ENCODE data around the gene DHRSX. TPM values are rescaled to one million over a fixed set of nuclear protein-coding genes. Genes with fewer than 3 reads are reported as not detected.

Gene DHRSX
- total RNA-seq, 3 donors from 2014 or later (not counting 1 experiment from before 2014, with no cell fraction given) = 21.5 to 26.1 (median 22.9) TPM

GRCh38 chrX:2387614-2388239 lies 113.0 kb downstream of the DHRSX start:
- Histone ChIP-seq H3K4me1 (ENCODE audit: control insufficient read depth, insufficient read depth, low read length) (no peaks in the 10 kb centered on the region), H3K27ac (ENCODE audit: low read length) (no peak overlapping the region), H3K4me3 (ENCODE audit: low read length) (no peak overlapping the region), H3K9me3 (ENCODE audit: control insufficient read depth, insufficient read depth, low read length) (peaks cover 6% of the 10 kb centered on the region), H3K27me3 (ENCODE audit: control insufficient read depth, insufficient read depth, low read length) (no peaks in the 10 kb centered on the region), H3K36me3 (ENCODE audit: control insufficient read depth, insufficient read depth, low read length) (peaks cover 5% of the 10 kb centered on the region)
- Mint-ChIP-seq H3K27ac (no peak overlapping the region), H3K27me3 (ENCODE audit: low read depth in 2 of 2) (no peaks in the 10 kb centered on the region), H3K36me3 (peaks cover 17% of the 10 kb centered on the region), H3K4me3 (no peak overlapping the region), H3K4me1 (peaks cover 0 to 4% of the 10 kb centered on the region in 2 donors), H3K9me3 (peaks cover 0 to 4% of the 10 kb centered on the region in 2 donors)
- ATAC-seq = no peak
- intact Hi-C loops (cut with micrococcal nuclease) = no loop called here
- 66% methylated on average over 5 of the region's 6 CpGs for WGBS (ENCODE audit: insufficient coverage)
- DNase-seq = no peak
- TF ChIP-seq CTCF (IDR thresholded peaks at IDR 0.05) = no peak

GRCh38 chrX:2385224-2385623 lies 115.6 kb downstream of the DHRSX start:
- peaks cover 0 to 4% of the 10 kb centered on the region in 2 donors for H3K4me1 Mint-ChIP-seq
- H3K27ac Mint-ChIP-seq = no peak overlapping the region
- H3K4me1 ChIP-seq (ENCODE audit: control insufficient read depth, insufficient read depth, low read length) = no peaks in the 10 kb centered on the region
- H3K27me3 Mint-ChIP-seq (ENCODE audit: low read depth in 2 of 2) = no peaks in the 10 kb centered on the region
- TF ChIP-seq CTCF (IDR thresholded peaks at IDR 0.05) = no peak
- H3K9me3 Mint-ChIP-seq = no peaks in the 10 kb centered on the region
- H3K27me3 ChIP-seq (ENCODE audit: control insufficient read depth, insufficient read depth, low read length) = no peaks in the 10 kb centered on the region
- ATAC-seq (no peak), DNase-seq (no peak)
- H3K27ac ChIP-seq (ENCODE audit: low read length) = no peak overlapping the region
- H3K36me3 ChIP-seq (ENCODE audit: control insufficient read depth, insufficient read depth, low read length) = no peaks in the 10 kb centered on the region
- 100% methylated on average over 2 of the region's 3 CpGs for WGBS (ENCODE audit: insufficient coverage)
- H3K9me3 ChIP-seq (ENCODE audit: control insufficient read depth, insufficient read depth, low read length) = no peaks in the 10 kb centered on the region
- peaks cover 6% of the 10 kb centered on the region for H3K36me3 Mint-ChIP-seq
- H3K4me3 Mint-ChIP-seq = no peak overlapping the region
- intact Hi-C loops (cut with micrococcal nuclease) = no loop called here
- no peak overlapping the region for H3K4me3 ChIP-seq (ENCODE audit: low read length)

GRCh38 chrX:2384486-2384885 lies 116.3 kb downstream of the DHRSX start:
- peaks cover 6% of the 10 kb centered on the region for H3K36me3 Mint-ChIP-seq
- intact Hi-C loops (cut with micrococcal nuclease) = no loop called here
- peaks cover 0 to 4% of the 10 kb centered on the region in 2 donors for H3K4me1 Mint-ChIP-seq
- no peak overlapping the region for H3K4me3 ChIP-seq (ENCODE audit: low read length)
- no peak for DNase-seq
- no peaks in the 10 kb centered on the region for H3K36me3 ChIP-seq (ENCODE audit: control insufficient read depth, insufficient read depth, low read length)
- no peaks in the 10 kb centered on the region for H3K4me1 ChIP-seq (ENCODE audit: control insufficient read depth, insufficient read depth, low read length)
- WGBS (ENCODE audit: insufficient coverage) = 94% methylated on average over 2 of the region's 4 CpGs
- H3K27ac ChIP-seq (ENCODE audit: low read length) = no peak overlapping the region
- no peak overlapping the region for H3K27ac Mint-ChIP-seq
- no peak for ATAC-seq
- H3K27me3 Mint-ChIP-seq (ENCODE audit: low read depth in 2 of 2) = no peaks in the 10 kb centered on the region
- H3K27me3 ChIP-seq (ENCODE audit: control insufficient read depth, insufficient read depth, low read length) = no peaks in the 10 kb centered on the region
- H3K9me3 Mint-ChIP-seq = no peaks in the 10 kb centered on the region
- no peak for TF ChIP-seq CTCF (IDR thresholded peaks at IDR 0.05)
- no peaks in the 10 kb centered on the region for H3K9me3 ChIP-seq (ENCODE audit: control insufficient read depth, insufficient read depth, low read length)
- no peak overlapping the region for H3K4me3 Mint-ChIP-seq

GRCh38 chrX:2383735-2384134 lies 117.0 kb downstream of the DHRSX start:
- Histone ChIP-seq H3K9me3 (ENCODE audit: control insufficient read depth, insufficient read depth, low read length) (no peaks in the 10 kb centered on the region), H3K36me3 (ENCODE audit: control insufficient read depth, insufficient read depth, low read length) (no peaks in the 10 kb centered on the region), H3K4me3 (ENCODE audit: low read length) (no peak overlapping the region), H3K27me3 (ENCODE audit: control insufficient read depth, insufficient read depth, low read length) (no peaks in the 10 kb centered on the region), H3K4me1 (ENCODE audit: control insufficient read depth, insufficient read depth, low read length) (no peaks in the 10 kb centered on the region), H3K27ac (ENCODE audit: low read length) (no peak overlapping the region)
- no peaks in the 10 kb centered on the region for H3K27me3 Mint-ChIP-seq (ENCODE audit: low read depth in 2 of 2)
- no peak overlapping the region for H3K27ac Mint-ChIP-seq
- no peak for ATAC-seq
- peaks cover 0 to 4% of the 10 kb centered on the region in 2 donors for H3K4me1 Mint-ChIP-seq
- 98% methylated on average over 3 of the region's 3 CpGs for WGBS (ENCODE audit: insufficient coverage)
- no peak for DNase-seq
- no peak for TF ChIP-seq CTCF (IDR thresholded peaks at IDR 0.05)
- no peaks in the 10 kb centered on the region for H3K9me3 Mint-ChIP-seq
- H3K4me3 Mint-ChIP-seq = no peak overlapping the region
- peaks cover 4% of the 10 kb centered on the region for H3K36me3 Mint-ChIP-seq
- intact Hi-C loops (cut with micrococcal nuclease) = no loop called here
